ENCODE data around the gene VEPH1. TPM values are rescaled to one million over a fixed set of nuclear protein-coding genes. Genes with fewer than 3 reads are reported as not detected.

Gene VEPH1
- total RNA-seq, 4 donors from 2014 or later, result 0.30 to 6.1 (median 0.76) TPM

GRCh38 chr3:157515398-157515797 is 12.2 kb upstream of the VEPH1 start:
- Histone ChIP-seq H3K9me3 (peaks cover 0 to 11% (median 0%) of the 10 kb centered on the region in 4 donors), H3K27ac (no peak overlapping the region), H3K4me3 (no peak overlapping the region), H3K27me3 (no peaks in the 10 kb centered on the region), H3K36me3 (no peaks in the 10 kb centered on the region), H3K4me1 (peaks cover 0 to 6% (median 0%) of the 10 kb centered on the region in 4 donors)
- TF ChIP-seq EP300 (IDR thresholded peaks at IDR 0.05), result no peak
- TF ChIP-seq CTCF (IDR thresholded peaks at IDR 0.05), result no peak
- TF ChIP-seq POLR2A (IDR thresholded peaks at IDR 0.05), result no peak
- 80 to 87% methylated on average over 5 of the region's 5 CpGs for WGBS, 2 donors
- DNase-seq (ENCODE audit: low spot score in 2 of 2), result no peak

GRCh38 chr3:157514371-157514895 is 11.2 kb upstream of the VEPH1 start:
- no peak for DNase-seq (ENCODE audit: low spot score in 2 of 2)
- TF ChIP-seq POLR2A (IDR thresholded peaks at IDR 0.05) (no peak), EP300 (IDR thresholded peaks at IDR 0.05) (no peak), CTCF (IDR thresholded peaks at IDR 0.05) (no peak)

GRCh38 chr3:157513585-157513984 is 10.4 kb upstream of the VEPH1 start:
- Histone ChIP-seq H3K36me3 (no peaks in the 10 kb centered on the region), H3K27me3 (no peaks in the 10 kb centered on the region), H3K27ac (no peak overlapping the region), H3K9me3 (peaks cover 0 to 2% (median 0%) of the 10 kb centered on the region in 4 donors), H3K4me1 (no peaks in the 10 kb centered on the region), H3K4me3 (no peak overlapping the region)
- DNase-seq (ENCODE audit: low spot score in 2 of 2), result no peak
- TF ChIP-seq CTCF (IDR thresholded peaks at IDR 0.05) (no peak), POLR2A (IDR thresholded peaks at IDR 0.05) (no peak), EP300 (IDR thresholded peaks at IDR 0.05) (no peak)
- 65 to 82% methylated on average over 1 of the region's 1 CpG for WGBS, 2 donors

More at GRCh38 chr3:157514371-157514895, 11.2 kb upstream of the VEPH1 start:
- Histone ChIP-seq H3K36me3 (no peaks in the 10 kb centered on the region), H3K27me3 (no peaks in the 10 kb centered on the region), H3K4me1 (no peaks in the 10 kb centered on the region), H3K9me3 (peaks cover 0 to 11% (median 0%) of the 10 kb centered on the region in 4 donors), H3K4me3 (no peak overlapping the region), H3K27ac (no peak overlapping the region)
- WGBS, 2 donors, result 77 to 86% methylated on average over 4 of the region's 4 CpGs

GRCh38 chr3:157512534-157512933 is 9.3 kb upstream of the VEPH1 start:
- Histone ChIP-seq H3K4me3 (no peak overlapping the region), H3K9me3 (no peaks in the 10 kb centered on the region), H3K36me3 (no peaks in the 10 kb centered on the region), H3K4me1 (no peaks in the 10 kb centered on the region), H3K27ac (no peak overlapping the region), H3K27me3 (no peaks in the 10 kb centered on the region)
- DNase-seq (ENCODE audit: low spot score in 2 of 2), result no peak
- 88 to 93% methylated on average over 5 of the region's 5 CpGs for WGBS, 2 donors
- TF ChIP-seq POLR2A (IDR thresholded peaks at IDR 0.05) (no peak), EP300 (IDR thresholded peaks at IDR 0.05) (no peak), CTCF (IDR thresholded peaks at IDR 0.05) (no peak)

GRCh38 chr3:157508461-157508860 is 5.2 kb upstream of the VEPH1 start:
- H3K9me3 ChIP-seq, result no peaks in the 10 kb centered on the region
- H3K27ac ChIP-seq, result no peak overlapping the region
- no peaks in the 10 kb centered on the region for H3K27me3 ChIP-seq
- no peaks in the 10 kb centered on the region for H3K36me3 ChIP-seq
- WGBS, 2 donors, result 82 to 90% methylated on average over 1 of the region's 1 CpG
- H3K4me1 ChIP-seq, result no peaks in the 10 kb centered on the region
- no peak for TF ChIP-seq POLR2A (IDR thresholded peaks at IDR 0.05)
- no peak for TF ChIP-seq CTCF (IDR thresholded peaks at IDR 0.05)
- no peak for TF ChIP-seq EP300 (IDR thresholded peaks at IDR 0.05)
- H3K4me3 ChIP-seq, result no peak overlapping the region
- DNase-seq (ENCODE audit: low spot score in 2 of 2), result no peak

Data from tibial nerve (tissue), 4 donors.